Neural cell (in vitro differentiated cells): ENCODE results near the gene FGF14. TPM values are rescaled to one million over a fixed set of nuclear protein-coding genes. Genes with fewer than 3 reads are reported as not detected.

Experiments
- H2AFZ ChIP-seq: fragments of 200-600, 300-800 bp; sonication (generic), shearing (Covaris generic); 2 replicates; pipeline ENCODE4 v1.6.0; 2014; ENCODE audit warnings: low read depth, mild to moderate bottlenecking, antibody characterized with exemption, low read length, moderate library complexity
- H3F3A ChIP-seq: fragments of 200-600 bp; shearing (Covaris generic); 2 replicates; pipeline ENCODE4 v1.6.1; 2016; ENCODE audit warnings: mild to moderate bottlenecking, moderate library complexity, mixed read lengths, antibody characterized with exemption, low read length; ENCODE audit not compliant: insufficient read depth, poor library complexity, severe bottlenecking
- H3K27ac ChIP-seq: fragments of 200-600, 300-800 bp; sonication (generic), shearing (Covaris generic); 2 replicates; pipeline ENCODE4 v1.5.1; 2014; ENCODE audit warnings: mild to moderate bottlenecking, low read length, moderate library complexity
- H3K27me3 ChIP-seq: fragments of 300-800, 200-600 bp; sonication (generic), shearing (Covaris generic); 2 replicates; pipeline ENCODE4 v1.6.0; 2014; ENCODE audit warnings: mild to moderate bottlenecking, low read depth, low read length, moderate library complexity; ENCODE audit not compliant: insufficient read depth
- H3K36me3 ChIP-seq: fragments of 300-800, 200-600 bp; sonication (generic), shearing (Covaris generic); 2 replicates; pipeline ENCODE4 v1.5.1; 2014; ENCODE audit warnings: mild to moderate bottlenecking, antibody characterized with exemption, low read length, moderate library complexity; ENCODE audit not compliant: insufficient read depth
- H3K4me2 ChIP-seq: fragments of 300-800, 200-600 bp; sonication (generic), shearing (Covaris generic); 2 replicates; pipeline ENCODE4 v1.6.0; 2014; ENCODE audit warnings: mild to moderate bottlenecking, low read length
- H3K4me3 ChIP-seq: fragments of 300-800, 200-600 bp; sonication (generic), shearing (Covaris generic); 2 replicates; pipeline ENCODE4 v1.5.1; 2014; ENCODE audit warnings: mild to moderate bottlenecking, low read length, moderate library complexity
- H3K79me2 ChIP-seq: fragments of 200-600 bp; shearing (Covaris generic); replicated peaks from 2 replicates; pipeline ENCODE4 v1.6.0; 2014; ENCODE audit warnings: mild to moderate bottlenecking, low read length, moderate library complexity; ENCODE audit not compliant: insufficient read depth
- H3K9ac ChIP-seq: fragments of 300-800, 200-600 bp; sonication (generic), shearing (Covaris generic); 2 replicates; pipeline ENCODE4 v1.6.1; 2016; ENCODE audit warnings: mild to moderate bottlenecking, low read length, mixed read lengths
- H3K9me2 ChIP-seq: fragments of 200-600 bp; shearing (Covaris generic); 2 replicates; pipeline ENCODE4 v1.6.1; 2016; ENCODE audit warnings: mild to moderate bottlenecking, low read length, mixed read lengths; ENCODE audit not compliant: insufficient read depth
- H3K9me3 ChIP-seq: fragments of 200-600, 300-800 bp; sonication (generic), shearing (Covaris generic); 2 replicates; pipeline ENCODE4 v1.6.1; 2016; ENCODE audit warnings: mild to moderate bottlenecking, mixed run types, low read length, moderate library complexity, mixed read lengths
- H4K20me1 ChIP-seq: fragments of 200-600 bp; shearing (Covaris generic); 2 replicates; pipeline ENCODE4 v1.6.1; 2016; ENCODE audit warnings: mild to moderate bottlenecking, mixed run types; ENCODE audit not compliant: insufficient read depth
- CTCF ChIP-seq: fragments of 450-650 bp; IDR thresholded peaks from 2 replicates; pipeline ENCODE4 v1.5.1; 2014; ENCODE audit warnings: antibody characterized with exemption, mild to moderate bottlenecking, moderate library complexity; ENCODE audit not compliant: poor library complexity, severe bottlenecking
- EP300 ChIP-seq: fragments of 450-650 bp; conservative IDR thresholded peaks from 2 replicates; pipeline ENCODE4 v1.6.1; 2014; ENCODE audit warnings: antibody characterized with exemption, mild to moderate bottlenecking, moderate library complexity; ENCODE audit not compliant: poor library complexity, severe bottlenecking
- EZH2 ChIP-seq: fragments of 200-600, 300-800 bp; shearing (Covaris generic), sonication (generic); IDR thresholded peaks from 2 replicates; pipeline ENCODE4 v1.6.1; 2014; ENCODE audit warnings: antibody characterized with exemption, low read length, borderline replicate concordance, mild to moderate bottlenecking; ENCODE audit not compliant: insufficient read depth, poor library complexity, severe bottlenecking
- MXI1 ChIP-seq: fragments of 450-650 bp; conservative IDR thresholded peaks from 2 replicates; pipeline ENCODE4 v1.6.1; 2014; ENCODE audit warnings: antibody characterized with exemption, mild to moderate bottlenecking; ENCODE audit not compliant: poor library complexity, severe bottlenecking
- POLR2AphosphoS5 ChIP-seq: IDR thresholded peaks from 2 replicates; pipeline ENCODE4 v1.6.1; 2012
- RAD21 ChIP-seq: fragments of 450-650 bp; conservative IDR thresholded peaks from 2 replicates; pipeline ENCODE4 v1.6.1; 2014; ENCODE audit warnings: antibody characterized with exemption, mild to moderate bottlenecking, moderate library complexity
- REST ChIP-seq: IDR thresholded peaks from 2 replicates; pipeline ENCODE4 v1.6.1; 2012; ENCODE audit warnings: borderline replicate concordance
- SMC3 ChIP-seq: fragments of 450-650 bp; conservative IDR thresholded peaks from 2 replicates; pipeline ENCODE4 v1.6.1; 2014; ENCODE audit warnings: antibody characterized with exemption, mild to moderate bottlenecking, moderate library complexity; ENCODE audit not compliant: poor library complexity
- TAF1 ChIP-seq: IDR thresholded peaks from 2 replicates; pipeline ENCODE4 v1.6.1; 2012; ENCODE audit warnings: low read depth
- polyA plus RNA-seq: library from polyadenylated mRNA; depleted of rRNA; stranded (reverse); fragments of >200 nt; gene quantifications from 2 replicates; pipeline ENCODE4 v1.2.3, GENCODE V29; 2014

FGF14 gene
- polyA plus RNA-seq, 1 donor from 2014 or later, result 36.4 TPM

GRCh38 chr13:101703081-101703480 is 698.8 kb downstream of the FGF14 start:
- H3K9me2 ChIP-seq, result no peaks in the 10 kb centered on the region
- no peaks in the 10 kb centered on the region for H3K9me3 ChIP-seq
- no peaks in the 10 kb centered on the region for H3K27me3 ChIP-seq
- no peaks in the 10 kb centered on the region for H3K79me2 ChIP-seq
- no peak overlapping the region for H3K4me2 ChIP-seq
- no peak overlapping the region for H3K4me3 ChIP-seq
- no peaks in the 10 kb centered on the region for H3F3A ChIP-seq
- H4K20me1 ChIP-seq, result no peaks in the 10 kb centered on the region
- no peak overlapping the region for H2AFZ ChIP-seq
- no peaks in the 10 kb centered on the region for H3K36me3 ChIP-seq
- no peak overlapping the region for H3K27ac ChIP-seq
- TF ChIP-seq MXI1 (no peak), SMC3 (no peak), REST (no peak), RAD21 (no peak), POLR2AphosphoS5 (no peak), EZH2 (no peak), TAF1 (no peak), EP300 (no peak), CTCF (no peak)
- no peak overlapping the region for H3K9ac ChIP-seq

DNA sequence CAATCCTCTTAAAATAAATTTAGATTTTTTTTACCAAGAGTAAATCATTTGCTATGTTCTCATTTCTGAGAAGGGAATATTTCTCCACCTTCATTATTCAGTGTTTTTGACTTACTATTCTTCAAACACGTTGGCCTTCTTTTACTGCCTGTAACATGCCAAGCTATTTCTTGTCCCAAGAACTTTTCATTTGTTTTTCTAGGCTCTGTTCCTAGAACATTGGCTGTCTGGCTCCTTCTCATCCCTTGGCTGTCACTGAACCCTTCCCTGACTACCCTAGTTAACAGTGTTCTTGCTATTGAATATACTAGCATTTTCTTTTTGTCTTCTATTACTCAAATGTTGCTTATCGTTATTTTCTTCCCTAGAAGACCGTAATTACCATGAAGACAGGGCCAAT is 701.2 kb downstream of the FGF14 start:
- H3K27ac ChIP-seq, result no peak overlapping the region
- no peaks in the 10 kb centered on the region for H4K20me1 ChIP-seq
- no peaks in the 10 kb centered on the region for H3F3A ChIP-seq
- no peaks in the 10 kb centered on the region for H3K27me3 ChIP-seq
- no peak overlapping the region for H3K4me3 ChIP-seq
- no peak overlapping the region for H3K4me2 ChIP-seq
- no peak overlapping the region for H3K9ac ChIP-seq
- TF ChIP-seq CTCF (no peak), SMC3 (no peak), MXI1 (no peak), POLR2AphosphoS5 (no peak), TAF1 (no peak), EZH2 (no peak), RAD21 (no peak), REST (no peak), EP300 (no peak)
- no peaks in the 10 kb centered on the region for H3K9me2 ChIP-seq
- no peak overlapping the region for H2AFZ ChIP-seq
- no peaks in the 10 kb centered on the region for H3K79me2 ChIP-seq
- H3K9me3 ChIP-seq, result no peaks in the 10 kb centered on the region
- H3K36me3 ChIP-seq, result no peaks in the 10 kb centered on the region
